ENCODE measurements around the gene RPA1.

RPA1 gene

GRCh38 chr17:1907909-1908698 is 78.3 kb downstream of the RPA1 start:
- Histone ChIP-seq H2AFZ (ENCODE audit: low read length) (no peak overlapping the region), H3K9me2 (replicated peaks; ENCODE audit: insufficient read depth, low read length) (no peaks in the 10 kb centered on the region), H3K4me3 (ENCODE audit: low read length) (no peak overlapping the region), H3K27me3 (replicated peaks; ENCODE audit: insufficient read depth, low read length) (peaks cover 63% of the 10 kb centered on the region), H3K27ac (ENCODE audit: low read length) (no peak overlapping the region), H3K9ac (ENCODE audit: low read length) (no peak overlapping the region), H3K9me3 (replicated peaks; ENCODE audit: insufficient read depth, low read length) (no peaks in the 10 kb centered on the region), H3K4me2 (ENCODE audit: low read depth, low read length) (peak overlapping the region; percentile 49), H4K20me1 (ENCODE audit: insufficient read depth, low read length) (0 out of 2 replicates have a peak, but pooled peaks cover 4% of the 10 kb centered on the region), H3K79me2 (ENCODE audit: low read length) (no peaks in the 10 kb centered on the region), H3K4me1 (ENCODE audit: low read length) (no peaks in the 10 kb centered on the region; the same call in 1 of the 2 replicates), H3K36me3 (replicated peaks; ENCODE audit: insufficient read depth, low read length) (no peaks in the 10 kb centered on the region), H3F3A (ENCODE audit: insufficient read depth, low read length) (no peaks in the 10 kb centered on the region; the same call in 1 of the 2 replicates)
- DNase-seq: no peak
- TF ChIP-seq EZH2 (optimal IDR thresholded peaks at IDR 0.05; ENCODE audit: low read depth, low read length) (no peak), EZH2phosphoT487 (IDR thresholded peaks at IDR 0.05; ENCODE audit: low read length) (no peak), CTCF (IDR thresholded peaks at IDR 0.05; ENCODE audit: low read length) (no peak)

GRCh38 chr17:1908699-1909309 is 79.0 kb downstream of the RPA1 start:
- no peaks in the 10 kb centered on the region for H3K36me3 ChIP-seq (replicated peaks; ENCODE audit: insufficient read depth, low read length)
- H3K9me3 ChIP-seq (replicated peaks; ENCODE audit: insufficient read depth, low read length): no peaks in the 10 kb centered on the region
- peak; percentile 57 for DNase-seq
- TF ChIP-seq CTCF (IDR thresholded peaks at IDR 0.05; ENCODE audit: low read length) (peak; percentile 54), EZH2 (optimal IDR thresholded peaks at IDR 0.05; ENCODE audit: low read depth, low read length) (no peak)
- H3F3A ChIP-seq (ENCODE audit: insufficient read depth, low read length): no peaks in the 10 kb centered on the region; the same call in 1 of the 2 replicates
- H3K9me2 ChIP-seq (replicated peaks; ENCODE audit: insufficient read depth, low read length): no peaks in the 10 kb centered on the region
- H3K27ac ChIP-seq (ENCODE audit: low read length): no peak overlapping the region
- peak overlapping the region; percentile 49; the same call in 1 of the 2 replicates for H3K4me2 ChIP-seq (ENCODE audit: low read depth, low read length)
- H2AFZ ChIP-seq (ENCODE audit: low read length): no peak overlapping the region
- no peak overlapping the region for H3K4me3 ChIP-seq (ENCODE audit: low read length)
- H4K20me1 ChIP-seq (ENCODE audit: insufficient read depth, low read length): 0 out of 2 replicates have a peak, but pooled peaks cover 4% of the 10 kb centered on the region
- H3K4me1 ChIP-seq (ENCODE audit: low read length): no peaks in the 10 kb centered on the region; the same call in 1 of the 2 replicates
- no peaks in the 10 kb centered on the region for H3K79me2 ChIP-seq (ENCODE audit: low read length)
- peaks cover 70% of the 10 kb centered on the region for H3K27me3 ChIP-seq (replicated peaks; ENCODE audit: insufficient read depth, low read length)
- no peak overlapping the region for H3K9ac ChIP-seq (ENCODE audit: low read length)

GRCh38 chr17:1909985-1910384 is 80.2 kb downstream of the RPA1 start:
- Histone ChIP-seq H3K9me3 (replicated peaks; ENCODE audit: insufficient read depth, low read length) (no peaks in the 10 kb centered on the region), H3K27me3 (replicated peaks; ENCODE audit: insufficient read depth, low read length) (peaks cover 82% of the 10 kb centered on the region), H3K9me2 (replicated peaks; ENCODE audit: insufficient read depth, low read length) (no peaks in the 10 kb centered on the region), H3K36me3 (replicated peaks; ENCODE audit: insufficient read depth, low read length) (no peaks in the 10 kb centered on the region), H3K27ac (ENCODE audit: low read length) (no peak overlapping the region), H3K79me2 (ENCODE audit: low read length) (no peaks in the 10 kb centered on the region), H4K20me1 (ENCODE audit: insufficient read depth, low read length) (0 out of 2 replicates have a peak, but pooled peaks cover 4% of the 10 kb centered on the region), H3K4me1 (ENCODE audit: low read length) (no peaks in the 10 kb centered on the region), H3K4me3 (ENCODE audit: low read length) (no peak overlapping the region), H3K9ac (ENCODE audit: low read length) (no peak overlapping the region), H2AFZ (ENCODE audit: low read length) (no peak overlapping the region), H3K4me2 (ENCODE audit: low read depth, low read length) (no peak overlapping the region), H3F3A (ENCODE audit: insufficient read depth, low read length) (no peaks in the 10 kb centered on the region)
- no peak for DNase-seq
- TF ChIP-seq EZH2 (optimal IDR thresholded peaks at IDR 0.05; ENCODE audit: low read depth, low read length): no peak
- no peak for TF ChIP-seq CTCF (IDR thresholded peaks at IDR 0.05; ENCODE audit: low read length)
- TF ChIP-seq EZH2phosphoT487 (IDR thresholded peaks at IDR 0.05; ENCODE audit: low read length): no peak

Data from MM.1S (cell line).